Measurements from ENCODE around the gene CORO2A.

CORO2A gene

DNA sequence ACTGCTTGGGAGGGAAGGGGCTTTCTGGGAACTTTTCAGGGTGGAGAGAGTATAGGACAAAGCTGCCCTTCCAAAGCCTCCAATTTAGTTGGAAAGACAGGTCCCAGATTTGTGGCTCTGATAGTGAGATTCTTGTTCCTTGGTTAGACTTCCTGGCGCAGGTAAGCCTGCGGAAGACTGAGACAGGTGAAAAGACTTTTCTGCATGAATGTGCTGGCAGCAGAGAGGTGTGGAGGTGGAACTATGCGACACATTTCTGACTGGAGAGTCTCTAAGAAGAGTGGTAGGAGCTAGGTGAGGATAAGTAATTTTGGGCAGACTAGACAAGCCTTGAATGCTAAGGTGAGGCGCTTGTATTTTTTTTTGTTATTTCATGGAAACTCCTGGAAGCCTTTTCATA lies 106.0 kb downstream of the CORO2A start:
- DNase-seq (ENCODE audit: low read depth): no peak
- TF ChIP-seq, protein P1, sequence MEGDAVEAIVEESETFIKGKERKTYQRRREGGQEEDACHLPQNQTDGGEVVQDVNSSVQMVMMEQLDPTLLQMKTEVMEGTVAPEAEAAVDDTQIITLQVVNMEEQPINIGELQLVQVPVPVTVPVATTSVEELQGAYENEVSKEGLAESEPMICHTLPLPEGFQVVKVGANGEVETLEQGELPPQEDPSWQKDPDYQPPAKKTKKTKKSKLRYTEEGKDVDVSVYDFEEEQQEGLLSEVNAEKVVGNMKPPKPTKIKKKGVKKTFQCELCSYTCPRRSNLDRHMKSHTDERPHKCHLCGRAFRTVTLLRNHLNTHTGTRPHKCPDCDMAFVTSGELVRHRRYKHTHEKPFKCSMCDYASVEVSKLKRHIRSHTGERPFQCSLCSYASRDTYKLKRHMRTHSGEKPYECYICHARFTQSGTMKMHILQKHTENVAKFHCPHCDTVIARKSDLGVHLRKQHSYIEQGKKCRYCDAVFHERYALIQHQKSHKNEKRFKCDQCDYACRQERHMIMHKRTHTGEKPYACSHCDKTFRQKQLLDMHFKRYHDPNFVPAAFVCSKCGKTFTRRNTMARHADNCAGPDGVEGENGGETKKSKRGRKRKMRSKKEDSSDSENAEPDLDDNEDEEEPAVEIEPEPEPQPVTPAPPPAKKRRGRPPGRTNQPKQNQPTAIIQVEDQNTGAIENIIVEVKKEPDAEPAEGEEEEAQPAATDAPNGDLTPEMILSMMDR (conservative IDR thresholded peaks at IDR 0.05; ENCODE audit: low read depth, low read length): no peak

DNA sequence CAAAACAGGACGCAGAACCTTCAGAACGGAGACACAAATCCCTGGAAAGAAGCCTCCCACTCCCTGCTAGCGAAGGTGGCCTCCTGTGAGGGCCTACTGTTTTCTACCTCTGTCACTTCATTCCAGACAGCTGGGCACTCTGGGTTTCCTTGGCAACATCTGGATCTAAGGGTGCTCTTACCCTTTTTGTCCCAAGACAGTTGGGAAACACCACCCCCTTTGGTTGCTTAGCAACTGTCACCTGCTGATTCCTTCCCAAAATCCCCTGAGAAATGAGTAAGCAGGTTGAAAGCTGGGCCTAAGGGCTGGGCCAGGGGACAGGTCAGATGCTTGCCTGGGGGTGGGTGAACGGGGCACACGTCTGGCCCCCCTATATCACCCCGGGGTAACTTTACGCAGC lies 106.5 kb downstream of the CORO2A start:
- TF ChIP-seq, protein P1 (conservative IDR thresholded peaks at IDR 0.05; ENCODE audit: low read depth, low read length): no peak
- DNase-seq (ENCODE audit: low read depth): no peak
- H3K4me3 ChIP-seq (ENCODE audit: low read depth, low read length): no peak overlapping the region

More for the DNA sequence above, 106.0 kb downstream of the CORO2A start:
- no peak overlapping the region for H3K4me3 ChIP-seq (ENCODE audit: low read depth, low read length)

DNA sequence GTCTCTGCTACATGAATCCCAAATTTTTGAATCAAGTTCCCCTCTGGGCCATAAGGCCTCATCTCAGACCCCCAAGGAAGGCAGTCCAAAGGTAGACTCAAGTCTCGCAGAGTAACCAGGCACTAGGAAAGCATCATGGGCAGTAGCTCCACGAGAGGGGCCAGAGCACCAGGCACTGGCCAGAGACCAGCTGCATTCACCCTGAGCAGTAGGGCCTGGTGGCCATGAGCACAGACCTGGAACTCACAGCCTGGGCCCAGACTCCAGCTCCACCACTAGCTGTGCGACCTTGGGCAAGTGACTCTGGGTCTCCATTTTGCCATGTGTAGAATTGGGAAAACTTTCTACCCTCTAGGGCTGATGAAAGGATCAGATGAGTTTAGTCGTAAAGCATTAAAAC lies 107.4 kb downstream of the CORO2A start:
- no peak for DNase-seq (ENCODE audit: low read depth)
- TF ChIP-seq, protein P1 (conservative IDR thresholded peaks at IDR 0.05; ENCODE audit: low read depth, low read length): no peak
- H3K4me3 ChIP-seq (ENCODE audit: low read depth, low read length): no peak overlapping the region

DNA sequence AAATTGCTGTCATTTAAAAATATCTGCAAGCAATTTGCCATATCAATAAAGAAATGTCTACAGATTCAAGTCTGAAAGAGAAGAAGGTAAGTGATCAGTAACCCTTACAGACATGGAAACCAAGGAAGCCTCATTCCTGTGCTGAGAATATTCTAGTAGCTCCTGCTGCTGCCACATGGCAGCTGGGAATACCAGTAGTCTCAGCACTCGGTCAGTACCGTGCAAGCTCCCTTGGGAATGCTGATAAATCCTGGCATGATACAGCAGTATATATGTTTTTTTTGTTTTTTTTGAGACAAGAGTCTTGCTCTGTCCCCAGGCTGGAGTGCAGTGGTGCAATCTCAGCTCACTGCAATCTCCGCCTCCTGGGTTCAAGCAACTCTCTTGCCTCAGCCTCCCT lies 108.0 kb downstream of the CORO2A start:
- no peak overlapping the region for H3K4me3 ChIP-seq (ENCODE audit: low read depth, low read length)
- TF ChIP-seq, protein P1 (conservative IDR thresholded peaks at IDR 0.05; ENCODE audit: low read depth, low read length): no peak
- no peak for DNase-seq (ENCODE audit: low read depth)

DNA sequence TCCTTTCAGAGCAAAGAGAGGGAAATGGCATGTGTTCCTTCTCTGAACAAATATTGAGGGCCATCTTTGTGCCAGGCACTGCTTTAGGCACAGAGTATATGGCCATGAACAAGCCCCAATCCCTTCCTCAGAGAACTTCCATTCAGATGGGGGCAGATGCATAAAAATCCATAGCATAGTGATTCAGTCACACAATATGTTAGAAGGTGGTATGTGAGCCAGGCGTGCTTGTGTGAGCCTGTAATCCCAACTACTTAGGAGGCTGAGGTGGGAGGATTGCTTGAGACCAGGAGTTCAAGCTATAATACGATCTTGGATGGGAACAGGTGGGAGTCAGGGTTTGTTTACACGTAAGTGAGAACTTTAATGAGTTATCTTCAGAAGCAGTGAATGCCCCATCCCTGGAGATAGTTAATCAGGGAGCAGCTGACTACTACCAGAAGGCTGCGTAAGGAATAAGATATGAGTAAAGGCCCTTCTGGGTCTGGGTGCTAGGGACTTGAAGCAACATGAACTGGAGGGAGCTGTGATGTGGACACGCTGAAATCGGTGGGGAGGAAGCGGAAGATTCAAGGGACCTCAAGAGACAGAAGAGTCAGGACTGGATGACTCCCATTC lies 108.8 kb downstream of the CORO2A start:
- DNase-seq (ENCODE audit: low read depth): no peak
- no peak overlapping the region for H3K4me3 ChIP-seq (ENCODE audit: low read depth, low read length)
- TF ChIP-seq, protein P1 (conservative IDR thresholded peaks at IDR 0.05; ENCODE audit: low read depth, low read length): no peak

DNA sequence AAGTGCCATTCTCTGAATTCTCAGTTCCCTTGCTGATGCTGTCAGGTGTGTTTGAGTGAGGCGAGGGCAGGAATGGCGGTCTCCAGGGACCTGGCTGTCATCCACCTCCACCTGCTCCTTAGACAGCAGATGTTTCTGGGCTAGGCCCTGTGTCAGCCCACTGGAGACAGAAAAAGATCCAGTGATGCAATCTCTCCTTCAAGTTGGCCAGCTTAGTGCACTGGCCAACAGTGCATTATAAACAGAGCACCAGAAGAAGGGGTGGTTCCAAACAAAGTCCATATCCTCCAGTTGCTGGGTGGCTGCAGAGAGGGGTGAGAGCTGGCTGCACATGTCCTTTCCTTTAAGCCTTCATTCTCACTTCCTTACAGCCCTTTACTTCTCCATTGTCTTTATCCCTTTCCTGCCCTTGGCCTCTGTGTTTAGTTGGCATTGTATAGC lies 109.4 kb downstream of the CORO2A start:
- TF ChIP-seq, protein P1 (conservative IDR thresholded peaks at IDR 0.05; ENCODE audit: low read depth, low read length): no peak
- H3K4me3 ChIP-seq (ENCODE audit: low read depth, low read length): no peak overlapping the region
- DNase-seq (ENCODE audit: low read depth): peak; percentile 32

All from choroid plexus epithelial cell (primary cell).